BE2C (cell line): ENCODE results near the gene MGAT5.

Experiments
- DNase-seq: peaks from one replicate; pipeline ENCODE4 v3.0.0-alpha.2; 2020
- H3K27me3 ChIP-seq: fragments of 250-450 bp; sonication (Bioruptor Pico); 2 replicates; pipeline ENCODE4 v1.5.1; 2020; ENCODE audit warnings: mild to moderate bottlenecking
- H3K36me3 ChIP-seq: fragments of 250-450 bp; sonication (Bioruptor Pico); 2 replicates; pipeline ENCODE4 v1.5.1; 2020; ENCODE audit warnings: mild to moderate bottlenecking
- H3K4me1 ChIP-seq: fragments of 250-450 bp; sonication (Bioruptor Pico); 2 replicates; pipeline ENCODE4 v1.5.1; 2020
- H3K4me3 ChIP-seq: 2 replicates; pipeline ENCODE4 v1.5.1; 2011; ENCODE audit warnings: low read depth, low read length
- H3K9me3 ChIP-seq: fragments of 250-450 bp; sonication (Bioruptor Pico); 2 replicates; pipeline ENCODE4 v1.5.1; 2020
- TF ChIP-seq, protein P1 (sequence below): IDR thresholded peaks from 2 replicates; pipeline ENCODE4 v1.5.1; 2012; ENCODE audit warnings: mild to moderate bottlenecking, low read depth, low read length

MGAT5 gene

DNA sequence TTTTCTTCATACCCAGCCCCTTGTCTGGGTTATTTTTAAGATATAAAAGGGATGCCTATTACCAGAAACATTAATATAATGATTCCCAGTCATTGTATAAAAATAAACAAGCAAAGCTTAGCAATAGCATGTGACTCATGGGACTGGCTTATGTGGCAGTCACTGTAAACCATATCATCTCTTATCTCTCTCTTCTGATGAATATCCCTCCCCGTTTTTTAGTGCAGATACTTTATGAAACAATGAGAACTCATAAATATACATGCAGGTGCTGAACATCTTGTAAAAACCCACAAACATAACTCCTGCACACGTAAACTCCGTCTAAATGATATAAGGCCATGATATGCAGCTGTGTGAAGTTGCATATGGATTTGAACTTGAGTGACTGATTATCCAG is 154.9 kb downstream of the MGAT5 start:
- DNase-seq, result no peak
- Histone ChIP-seq H3K4me1 (peaks cover 14% of the 10 kb centered on the region), H3K9me3 (no peaks in the 10 kb centered on the region), H3K4me3 (no peak overlapping the region), H3K27me3 (no peaks in the 10 kb centered on the region), H3K36me3 (no peaks in the 10 kb centered on the region; the same call in 1 of the 2 replicates)
- TF ChIP-seq, protein P1, sequence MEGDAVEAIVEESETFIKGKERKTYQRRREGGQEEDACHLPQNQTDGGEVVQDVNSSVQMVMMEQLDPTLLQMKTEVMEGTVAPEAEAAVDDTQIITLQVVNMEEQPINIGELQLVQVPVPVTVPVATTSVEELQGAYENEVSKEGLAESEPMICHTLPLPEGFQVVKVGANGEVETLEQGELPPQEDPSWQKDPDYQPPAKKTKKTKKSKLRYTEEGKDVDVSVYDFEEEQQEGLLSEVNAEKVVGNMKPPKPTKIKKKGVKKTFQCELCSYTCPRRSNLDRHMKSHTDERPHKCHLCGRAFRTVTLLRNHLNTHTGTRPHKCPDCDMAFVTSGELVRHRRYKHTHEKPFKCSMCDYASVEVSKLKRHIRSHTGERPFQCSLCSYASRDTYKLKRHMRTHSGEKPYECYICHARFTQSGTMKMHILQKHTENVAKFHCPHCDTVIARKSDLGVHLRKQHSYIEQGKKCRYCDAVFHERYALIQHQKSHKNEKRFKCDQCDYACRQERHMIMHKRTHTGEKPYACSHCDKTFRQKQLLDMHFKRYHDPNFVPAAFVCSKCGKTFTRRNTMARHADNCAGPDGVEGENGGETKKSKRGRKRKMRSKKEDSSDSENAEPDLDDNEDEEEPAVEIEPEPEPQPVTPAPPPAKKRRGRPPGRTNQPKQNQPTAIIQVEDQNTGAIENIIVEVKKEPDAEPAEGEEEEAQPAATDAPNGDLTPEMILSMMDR, result no peak

DNA sequence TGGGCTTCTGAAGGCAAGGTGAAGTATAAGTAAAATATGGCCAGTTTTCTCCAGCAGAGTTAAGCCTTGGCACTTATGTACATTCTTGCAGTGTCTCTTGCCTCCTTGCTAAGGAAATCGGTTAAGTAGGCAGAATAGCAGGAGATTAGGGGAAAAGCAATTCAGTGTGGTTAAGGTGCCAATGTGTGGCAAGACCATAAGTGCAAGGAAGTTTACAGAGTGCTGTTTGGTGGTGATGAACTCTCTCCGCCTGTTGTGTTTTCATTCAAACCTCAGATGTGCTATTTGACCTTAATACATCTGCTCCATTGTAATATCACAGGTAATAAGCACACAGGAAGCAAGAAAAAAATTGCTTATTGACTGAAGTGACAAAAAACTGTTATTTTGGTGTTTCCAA is 156.1 kb downstream of the MGAT5 start:
- no peaks in the 10 kb centered on the region; the same call in 1 of the 2 replicates for H3K36me3 ChIP-seq
- H3K4me3 ChIP-seq, result no peak overlapping the region
- TF ChIP-seq, protein P1, result no peak
- no peaks in the 10 kb centered on the region for H3K27me3 ChIP-seq
- H3K4me1 ChIP-seq, result peaks cover 14% of the 10 kb centered on the region
- no peak for DNase-seq
- no peaks in the 10 kb centered on the region for H3K9me3 ChIP-seq

DNA sequence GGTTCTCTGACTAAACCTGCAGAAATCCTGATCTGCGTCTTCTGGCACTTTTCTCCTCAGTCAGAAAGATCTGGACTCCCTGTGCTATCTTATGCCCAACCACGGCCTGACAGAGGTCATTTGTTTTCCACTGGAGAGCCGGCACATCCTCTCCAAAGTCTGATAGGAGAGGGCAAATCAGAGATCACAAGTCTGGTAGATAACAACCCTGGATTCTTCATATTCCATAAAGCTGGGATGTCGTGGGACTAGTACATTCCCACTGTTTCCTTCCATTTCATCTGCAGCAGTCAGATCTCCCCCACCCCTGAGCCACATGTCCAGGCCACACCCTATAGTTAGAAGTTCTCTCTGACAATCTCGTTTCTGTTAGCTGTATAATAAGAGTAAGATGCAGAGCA is 157.0 kb downstream of the MGAT5 start:
- Histone ChIP-seq H3K36me3 (no peaks in the 10 kb centered on the region; the same call in 1 of the 2 replicates), H3K4me1 (peaks cover 14% of the 10 kb centered on the region), H3K9me3 (no peaks in the 10 kb centered on the region), H3K4me3 (no peak overlapping the region), H3K27me3 (no peaks in the 10 kb centered on the region)
- peak; percentile 8 for DNase-seq
- TF ChIP-seq, protein P1, result no peak

DNA sequence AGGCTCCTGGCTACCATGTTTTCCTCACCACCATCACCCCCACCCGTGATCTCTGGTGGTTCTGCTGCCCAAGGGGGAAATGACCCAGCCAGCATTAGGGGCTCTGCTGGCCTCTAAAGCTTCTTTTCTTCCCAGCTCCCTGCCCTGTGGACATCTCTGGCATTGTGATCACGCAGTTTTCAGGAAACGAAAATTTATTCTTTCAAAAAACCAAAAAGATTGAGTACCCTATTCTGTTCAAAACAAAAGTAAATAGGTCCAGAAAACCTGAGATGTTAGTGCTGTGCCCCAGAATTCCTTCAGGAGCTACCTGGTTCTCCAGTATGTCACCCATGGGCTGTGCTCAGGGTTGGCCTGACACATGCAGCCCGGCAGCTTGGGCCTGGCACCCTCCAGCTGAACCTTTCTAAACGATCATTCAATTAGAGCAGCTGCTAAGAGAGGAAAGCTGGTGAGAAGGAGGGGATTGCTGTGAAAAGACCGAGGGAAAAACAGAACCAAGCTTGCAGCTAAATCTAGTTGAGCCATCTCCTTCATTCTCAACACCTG is 157.5 kb downstream of the MGAT5 start:
- peak; percentile 63 for DNase-seq
- H3K4me1 ChIP-seq, result peaks cover 14% of the 10 kb centered on the region
- TF ChIP-seq, protein P1, result no peak
- H3K9me3 ChIP-seq, result no peaks in the 10 kb centered on the region
- no peak overlapping the region for H3K4me3 ChIP-seq
- no peaks in the 10 kb centered on the region for H3K36me3 ChIP-seq
- no peaks in the 10 kb centered on the region for H3K27me3 ChIP-seq

- no peak overlapping the region for H3K4me3 ChIP-seq
- peak; percentile 68 for DNase-seq
- peaks cover 14% of the 10 kb centered on the region for H3K4me1 ChIP-seq
Measured at GRCh38 chr2:134411828-134412638, 158.2 kb downstream of the MGAT5 start.

More at GRCh38 chr2:134411828-134412638, 158.2 kb downstream of the MGAT5 start:
- Histone ChIP-seq H3K27me3 (no peaks in the 10 kb centered on the region), H3K36me3 (no peaks in the 10 kb centered on the region), H3K9me3 (no peaks in the 10 kb centered on the region)
- TF ChIP-seq, protein P1, result peak; percentile 65
